Measurements from ENCODE around the gene C15orf39. TPM values are rescaled to one million over a fixed set of nuclear protein-coding genes. Genes with fewer than 3 reads are reported as not detected.

Gene C15orf39
- total RNA-seq, 3 donors from 2014 or later: 22.2 to 32.5 (median 24.2) TPM

DNA sequence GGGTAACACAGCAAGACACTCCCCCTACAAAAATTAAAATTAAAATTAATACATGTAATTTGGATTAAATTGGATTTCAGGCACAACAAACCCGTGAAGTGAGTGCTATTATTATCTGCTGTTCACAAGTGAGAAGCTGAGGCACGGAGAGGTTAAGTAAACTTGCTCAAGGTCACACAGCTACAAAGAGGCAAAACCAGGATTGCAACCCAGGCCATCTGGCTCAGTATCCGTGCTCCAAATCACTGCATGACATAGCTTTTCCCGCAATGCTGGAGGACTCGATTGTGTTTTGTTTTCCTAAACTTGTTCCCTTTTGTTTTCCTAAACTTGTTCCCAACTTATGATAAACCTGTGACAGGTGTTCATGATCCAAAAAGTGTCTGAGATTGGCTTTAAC, 19.9 kb upstream of the C15orf39 start:
- H3K9me3 ChIP-seq: no peaks in the 10 kb centered on the region
- H3K4me1 ChIP-seq (ENCODE audit: low read depth): peaks cover 43% of the 10 kb centered on the region
- H3K4me3 ChIP-seq: no peak overlapping the region
- ATAC-seq (no peak), DNase-seq (no peak)
- TF ChIP-seq, protein P1, sequence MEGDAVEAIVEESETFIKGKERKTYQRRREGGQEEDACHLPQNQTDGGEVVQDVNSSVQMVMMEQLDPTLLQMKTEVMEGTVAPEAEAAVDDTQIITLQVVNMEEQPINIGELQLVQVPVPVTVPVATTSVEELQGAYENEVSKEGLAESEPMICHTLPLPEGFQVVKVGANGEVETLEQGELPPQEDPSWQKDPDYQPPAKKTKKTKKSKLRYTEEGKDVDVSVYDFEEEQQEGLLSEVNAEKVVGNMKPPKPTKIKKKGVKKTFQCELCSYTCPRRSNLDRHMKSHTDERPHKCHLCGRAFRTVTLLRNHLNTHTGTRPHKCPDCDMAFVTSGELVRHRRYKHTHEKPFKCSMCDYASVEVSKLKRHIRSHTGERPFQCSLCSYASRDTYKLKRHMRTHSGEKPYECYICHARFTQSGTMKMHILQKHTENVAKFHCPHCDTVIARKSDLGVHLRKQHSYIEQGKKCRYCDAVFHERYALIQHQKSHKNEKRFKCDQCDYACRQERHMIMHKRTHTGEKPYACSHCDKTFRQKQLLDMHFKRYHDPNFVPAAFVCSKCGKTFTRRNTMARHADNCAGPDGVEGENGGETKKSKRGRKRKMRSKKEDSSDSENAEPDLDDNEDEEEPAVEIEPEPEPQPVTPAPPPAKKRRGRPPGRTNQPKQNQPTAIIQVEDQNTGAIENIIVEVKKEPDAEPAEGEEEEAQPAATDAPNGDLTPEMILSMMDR (IDR thresholded peaks at IDR 0.05): no peak
- no peaks in the 10 kb centered on the region for H3K36me3 ChIP-seq (ENCODE audit: low read depth)
- intact Hi-C loops (cut with DNase I, micrococcal nuclease): no loop called here

DNA sequence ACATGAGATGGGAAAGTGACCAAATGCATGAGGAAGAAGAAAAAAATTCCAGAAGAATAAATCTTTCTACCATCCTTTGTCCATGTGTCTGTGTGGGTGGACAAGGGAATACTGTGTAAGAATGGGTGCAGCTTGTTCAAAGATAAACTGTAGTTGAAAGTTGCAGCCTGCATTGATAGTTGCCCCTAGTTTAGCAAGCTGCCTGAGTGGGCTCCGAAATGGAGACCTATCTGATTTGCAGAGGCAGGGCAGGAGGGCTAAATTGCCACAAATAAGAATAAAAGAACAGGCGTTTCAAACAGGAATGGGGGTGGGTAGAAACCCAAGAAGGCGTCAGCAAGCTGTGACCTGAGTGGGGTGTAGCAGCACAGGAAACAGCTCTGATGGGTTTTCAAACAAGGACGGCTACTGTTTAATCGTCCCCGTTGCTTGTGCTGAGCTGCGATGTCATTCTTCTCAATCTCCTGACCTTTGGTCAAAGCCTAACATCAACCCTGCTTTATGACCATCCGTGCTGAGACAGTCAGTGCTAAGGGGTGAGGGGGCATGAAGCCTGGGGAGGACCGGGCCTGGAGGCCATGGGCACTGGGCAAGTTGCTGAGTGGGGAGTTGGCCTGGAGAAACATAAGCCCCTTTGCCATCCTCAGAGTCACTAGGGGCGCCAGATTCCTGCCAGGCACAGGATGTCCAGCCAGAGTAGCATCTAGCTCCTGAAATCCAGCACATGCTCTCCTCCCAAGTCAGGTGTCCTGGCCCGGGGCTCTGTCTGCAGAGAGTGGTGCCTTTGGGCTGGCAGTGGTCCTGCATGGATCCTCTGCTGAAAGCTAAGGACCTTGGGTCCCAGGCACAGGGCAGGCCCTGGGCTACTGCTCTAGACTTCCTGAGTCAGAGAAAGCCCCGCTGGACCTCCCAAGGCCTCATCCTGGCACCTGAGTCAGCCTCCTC, 19.2 kb upstream of the C15orf39 start:
- Histone ChIP-seq H3K4me1 (ENCODE audit: low read depth) (peaks cover 42% of the 10 kb centered on the region), H3K9me3 (no peaks in the 10 kb centered on the region), H3K4me3 (no peak overlapping the region), H3K36me3 (ENCODE audit: low read depth) (no peaks in the 10 kb centered on the region)
- TF ChIP-seq, protein P1 (IDR thresholded peaks at IDR 0.05): no peak
- peak; percentile 70 for ATAC-seq
- DNase-seq: peak in 1 of 3 donors; percentile 46
- intact Hi-C loops (cut with DNase I, micrococcal nuclease): no loop called here

DNA sequence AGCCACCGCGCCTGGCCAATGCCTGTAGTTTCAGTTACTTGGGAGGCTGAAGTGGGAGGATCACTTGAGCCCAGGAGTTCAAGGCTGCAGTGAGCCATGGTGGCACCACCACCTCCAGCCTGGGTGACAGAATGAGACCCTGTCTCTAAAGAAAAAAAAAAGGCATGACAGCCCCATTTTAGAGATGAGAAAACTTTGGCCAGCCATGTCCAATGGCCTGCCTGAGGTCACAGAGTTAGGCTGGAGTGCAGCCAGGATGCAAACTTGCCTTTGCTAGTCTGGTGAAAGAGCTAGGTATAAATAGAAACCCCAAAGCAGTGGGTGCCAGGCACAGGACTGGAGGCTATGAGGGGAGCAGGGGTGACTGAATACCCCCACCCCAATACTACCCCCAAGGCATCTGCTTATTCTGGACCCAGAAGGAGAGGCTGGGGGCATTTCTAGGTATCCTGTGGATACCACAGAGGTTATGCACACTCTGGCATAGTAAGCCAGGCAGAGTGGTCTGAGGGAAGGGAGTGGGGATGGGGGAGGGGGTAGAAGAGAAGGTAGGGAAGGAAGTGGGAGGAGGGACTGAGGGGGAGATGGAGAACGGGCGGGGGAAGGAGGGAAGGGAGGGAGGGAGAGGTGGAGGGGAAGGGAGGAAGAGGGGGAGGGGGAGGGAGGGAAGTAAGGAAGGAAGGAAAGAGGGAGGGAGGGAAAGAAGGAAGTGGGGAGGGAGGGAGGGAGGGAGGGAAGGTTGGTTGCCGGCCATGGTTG, 16.2 kb upstream of the C15orf39 start:
- TF ChIP-seq, protein P1 (IDR thresholded peaks at IDR 0.05): no peak
- no peak for DNase-seq
- Histone ChIP-seq H3K36me3 (ENCODE audit: low read depth) (no peaks in the 10 kb centered on the region), H3K4me1 (ENCODE audit: low read depth) (peaks cover 24% of the 10 kb centered on the region), H3K9me3 (no peaks in the 10 kb centered on the region), H3K4me3 (no peak overlapping the region)
- no peak for ATAC-seq
- intact Hi-C loops (cut with DNase I, micrococcal nuclease): no loop called here

DNA sequence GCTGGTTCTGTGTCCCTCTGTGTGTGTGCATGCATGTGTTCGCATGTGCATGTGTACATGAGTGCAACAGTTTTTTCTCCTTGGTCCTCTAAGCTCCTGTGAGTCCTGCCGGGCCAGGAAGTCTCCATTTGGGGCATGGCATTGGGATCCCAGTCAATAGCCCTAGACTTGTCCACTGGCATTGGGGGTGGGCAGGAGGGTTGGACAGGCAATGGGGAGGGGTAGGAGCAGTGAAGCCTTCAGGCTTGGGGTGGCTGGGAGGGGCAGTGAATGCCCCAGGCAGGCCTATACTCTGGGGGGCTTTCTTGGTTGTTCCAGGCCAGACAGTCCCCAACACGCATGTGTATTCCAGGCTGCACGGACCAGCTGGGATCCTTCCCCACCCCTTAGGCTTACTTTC, 15.6 kb upstream of the C15orf39 start:
- Histone ChIP-seq H3K36me3 (ENCODE audit: low read depth) (no peaks in the 10 kb centered on the region), H3K4me1 (ENCODE audit: low read depth) (peaks cover 18% of the 10 kb centered on the region), H3K9me3 (no peaks in the 10 kb centered on the region), H3K4me3 (no peak overlapping the region)
- TF ChIP-seq, protein P1 (IDR thresholded peaks at IDR 0.05): no peak
- intact Hi-C loops (cut with DNase I, micrococcal nuclease): no loop called here
- DNase-seq: no peak
- ATAC-seq: no peak

DNA sequence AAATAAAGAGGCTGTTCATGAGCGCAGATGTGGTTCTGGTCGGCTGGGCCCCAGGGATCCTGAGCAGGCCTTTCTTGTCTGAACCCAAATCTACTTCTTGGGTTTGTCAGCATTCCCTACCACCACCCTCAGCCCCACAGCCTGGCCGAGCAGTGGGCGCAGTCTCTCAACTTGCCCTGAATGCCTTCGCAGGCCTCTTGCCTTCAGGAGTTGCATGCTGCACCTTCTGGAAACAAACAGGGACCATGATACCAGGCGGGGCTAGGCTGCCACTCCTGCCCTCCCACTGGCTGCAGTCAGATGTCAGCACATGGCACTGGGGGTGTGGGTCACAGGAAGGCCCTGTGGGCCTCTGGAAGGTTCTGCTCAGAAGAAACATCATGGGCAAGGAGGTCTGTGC, 13.2 kb upstream of the C15orf39 start:
- Histone ChIP-seq H3K9me3 (no peaks in the 10 kb centered on the region), H3K36me3 (ENCODE audit: low read depth) (no peaks in the 10 kb centered on the region), H3K4me3 (no peak overlapping the region), H3K4me1 (ENCODE audit: low read depth) (no peaks in the 10 kb centered on the region)
- DNase-seq (no peak), ATAC-seq (peak; percentile 16)
- intact Hi-C loops (cut with DNase I, micrococcal nuclease): no loop called here
- TF ChIP-seq, protein P1 (IDR thresholded peaks at IDR 0.05): no peak

Measured in mucosa of descending colon (tissue), 3 donors.